Pancreas (tissue), 10 donors: ENCODE measurements around the gene SFMBT2. TPM values are rescaled to one million over a fixed set of nuclear protein-coding genes. Genes with fewer than 3 reads are reported as not detected.

ENCODE experiments used
- ATAC-seq, 4 donors: fragments of 200-7000 bp; cut with Tn5 transposase; one replicate each; pipeline versions ENCODE4 v1.8.0 to v1.9.1; 2020; ENCODE audit warnings: mild to moderate bottlenecking in 4 of 4, moderate library complexity in 4 of 4
- DNase-seq, 6 donors: peaks; one replicate each; pipeline ENCODE4 v3.0.0-alpha.2; 2020
- FAIRE-seq: peaks from 2 replicates; lab custom pipeline; 2012; peaks lifted over from hg19 to GRCh38; lab: Jason Lieb, UNC
- H3K27ac ChIP-seq, 4 donors: fragments of 200-600 bp; sonication (generic); 1 replicate in 3 of 4; 2 replicates in 1 of 4; pipeline versions ENCODE4 v1.5.0 to v1.8.0; 2020
- H3K27me3 ChIP-seq, 4 donors: fragments of 200-600 bp; one replicate each; pipeline ENCODE4 v1.8.0; 2021
- H3K36me3 ChIP-seq, 3 donors: fragments of 200-600 bp; sonication (generic) in 1 of 3; one replicate each; pipeline versions ENCODE4 v1.5.0 to v1.8.0; 2020 to 2021
- H3K4me1 ChIP-seq, 3 donors: fragments of 200-600 bp; one replicate each; pipeline ENCODE4 v1.8.0; 2021
- H3K4me3 ChIP-seq, 4 donors: fragments of 200-600 bp; sonication (generic) in 2 of 4; one replicate each; pipeline versions ENCODE4 v1.5.0 to v1.8.0; 2020 to 2021
- H3K9me3 ChIP-seq, 4 donors: fragments of 200-600 bp; one replicate each; pipeline ENCODE4 v1.8.0; 2021
- WGBS, 2 donors: extraction: QIAGEN DNeasy Blood & Tissue Kit; methylation state at CpG; one replicate each; pipeline ENCODE4 v1.1.7; 2013; 5-methylcytosine and 5-hydroxymethylcytosine counted together
- intact Hi-C, 3 donors: fragments of 100-400 bp; cut with DNase I; formaldehyde crosslinking; loops; one replicate each; pipeline versions ENCODE4 v1.11.1 to v1.14.2; 2022
- polyA plus RNA-seq, 2 donors: library from polyadenylated mRNA; stranded (reverse); fragments of 200-250 nt; gene quantifications; one replicate each; pipeline ENCODE4 v1.2.3, GENCODE V29; 2013
- total RNA-seq, 6 donors: library from RNA; stranded (reverse); fragmentation: NEBNext Ultra II Directional in 4 of 6; extraction: Animal tissue kit (Norgen Biotek cat#: 25700) in 4 of 6; gene quantifications; one replicate each; pipeline versions ENCODE4 v1.2.1 to v1.2.4, GENCODE V29; 2021 to 2023
- TF ChIP-seq, protein P1 (sequence below), 4 donors: fragments of 200-600 bp; sonication (generic) in 3 of 4; IDR thresholded peaks; one replicate each; pipeline versions ENCODE4 v1.5.0 to v1.8.0; 2021; ENCODE audit warnings: antibody characterized with exemption in 4 of 4
- donor health status: healthy with polysubstance abuse.
- donor health status: DM: no; HTN: no; CAD: no; lungs with moderate emphysema.
- donor health status: DM: no; HTN: no; CAD: no.
- donor health status: control.
- donor health status: control.
- donor health status: Bipolar disorder and iron deficiency.
- donor health status: DM: yes; HTN: yes; CAD: no.
- donor health status: DM: no; HTN: no; CAD: no.
- donor health status: DM: no; HTN: no; CAD: no.
- donor health status: DM: yes; HTN: yes; CAD: no.

The SFMBT2 gene
- total and polyA plus RNA-seq, 8 donors = 0.65 to 9.4 (median 1.9) TPM

DNA sequence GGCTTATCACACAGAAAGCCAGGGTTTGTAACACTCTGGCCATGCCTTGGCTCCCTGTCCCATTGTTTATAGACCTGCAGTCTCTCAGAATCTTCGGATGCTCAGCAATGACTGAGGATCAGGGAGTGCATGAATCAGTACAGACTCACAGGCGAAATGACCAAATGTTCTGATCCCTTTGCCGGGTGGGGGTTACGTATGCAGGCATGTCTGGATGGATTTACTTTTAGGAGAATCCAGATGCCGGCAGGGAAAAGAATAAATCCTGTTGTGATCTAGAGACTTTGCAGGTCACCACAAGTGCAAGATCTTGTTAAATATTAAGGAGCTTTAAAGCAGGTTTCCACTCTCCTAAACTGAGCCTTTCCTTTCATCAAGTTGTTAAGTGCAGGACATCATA, 149.5 kb downstream of the SFMBT2 start:
- H3K27ac ChIP-seq = no peak overlapping the region
- no peaks in the 10 kb centered on the region for H3K27me3 ChIP-seq
- H3K9me3 ChIP-seq = no peaks in the 10 kb centered on the region
- H3K4me1 ChIP-seq = peaks cover 0 to 3% (median 0%) of the 10 kb centered on the region in 3 donors
- TF ChIP-seq, protein P1, sequence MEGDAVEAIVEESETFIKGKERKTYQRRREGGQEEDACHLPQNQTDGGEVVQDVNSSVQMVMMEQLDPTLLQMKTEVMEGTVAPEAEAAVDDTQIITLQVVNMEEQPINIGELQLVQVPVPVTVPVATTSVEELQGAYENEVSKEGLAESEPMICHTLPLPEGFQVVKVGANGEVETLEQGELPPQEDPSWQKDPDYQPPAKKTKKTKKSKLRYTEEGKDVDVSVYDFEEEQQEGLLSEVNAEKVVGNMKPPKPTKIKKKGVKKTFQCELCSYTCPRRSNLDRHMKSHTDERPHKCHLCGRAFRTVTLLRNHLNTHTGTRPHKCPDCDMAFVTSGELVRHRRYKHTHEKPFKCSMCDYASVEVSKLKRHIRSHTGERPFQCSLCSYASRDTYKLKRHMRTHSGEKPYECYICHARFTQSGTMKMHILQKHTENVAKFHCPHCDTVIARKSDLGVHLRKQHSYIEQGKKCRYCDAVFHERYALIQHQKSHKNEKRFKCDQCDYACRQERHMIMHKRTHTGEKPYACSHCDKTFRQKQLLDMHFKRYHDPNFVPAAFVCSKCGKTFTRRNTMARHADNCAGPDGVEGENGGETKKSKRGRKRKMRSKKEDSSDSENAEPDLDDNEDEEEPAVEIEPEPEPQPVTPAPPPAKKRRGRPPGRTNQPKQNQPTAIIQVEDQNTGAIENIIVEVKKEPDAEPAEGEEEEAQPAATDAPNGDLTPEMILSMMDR (IDR thresholded peaks at IDR 0.05) = no peak
- FAIRE-seq (no peak), DNase-seq (no peak), ATAC-seq (no peak)
- WGBS, 2 donors = 81 to 95% methylated on average over 5 of the region's 5 CpGs
- H3K36me3 ChIP-seq = no peaks in the 10 kb centered on the region
- H3K4me3 ChIP-seq = no peak overlapping the region
- intact Hi-C loops = loop anchor here in 2 of 3 donors (10.0 kb wide), 2 partner anchors 143 to 153 kb away; partner anchors contain the start of gene SFMBT2 (in 1 of the 2)

DNA sequence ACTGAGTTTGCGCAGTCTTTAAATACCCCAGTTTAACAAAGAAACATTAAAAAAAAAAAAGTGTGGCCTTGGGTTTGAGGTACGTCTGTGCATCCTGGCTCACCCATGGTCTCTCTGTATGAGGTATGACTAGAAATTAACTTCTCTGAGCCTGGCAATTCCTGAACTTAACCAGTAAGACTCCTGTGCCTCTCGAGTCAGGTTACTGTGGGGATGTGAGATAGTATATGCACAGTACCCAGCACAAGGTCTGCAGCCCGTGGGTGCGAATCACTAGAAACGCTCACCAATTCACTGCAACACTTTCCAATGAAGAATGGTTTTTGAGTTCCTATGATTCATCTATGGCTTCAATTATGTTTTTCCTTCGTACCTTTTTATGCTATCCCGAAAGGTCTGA, 149.9 kb downstream of the SFMBT2 start:
- FAIRE-seq (no peak), ATAC-seq (no peak), DNase-seq (no peak)
- H3K4me1 ChIP-seq = peaks cover 0 to 3% (median 0%) of the 10 kb centered on the region in 3 donors
- no peak overlapping the region for H3K4me3 ChIP-seq
- no peaks in the 10 kb centered on the region for H3K27me3 ChIP-seq
- no peaks in the 10 kb centered on the region for H3K36me3 ChIP-seq
- TF ChIP-seq, protein P1 (IDR thresholded peaks at IDR 0.05) = no peak
- no peak overlapping the region for H3K27ac ChIP-seq
- H3K9me3 ChIP-seq = no peaks in the 10 kb centered on the region
- intact Hi-C loops = loop anchor here in 2 of 3 donors (10.0 kb wide), 2 partner anchors 144 to 154 kb away; partner anchors contain the start of gene SFMBT2 (in 1 of the 2)
- WGBS, 2 donors = 76 to 88% methylated on average over 8 of the region's 8 CpGs

DNA sequence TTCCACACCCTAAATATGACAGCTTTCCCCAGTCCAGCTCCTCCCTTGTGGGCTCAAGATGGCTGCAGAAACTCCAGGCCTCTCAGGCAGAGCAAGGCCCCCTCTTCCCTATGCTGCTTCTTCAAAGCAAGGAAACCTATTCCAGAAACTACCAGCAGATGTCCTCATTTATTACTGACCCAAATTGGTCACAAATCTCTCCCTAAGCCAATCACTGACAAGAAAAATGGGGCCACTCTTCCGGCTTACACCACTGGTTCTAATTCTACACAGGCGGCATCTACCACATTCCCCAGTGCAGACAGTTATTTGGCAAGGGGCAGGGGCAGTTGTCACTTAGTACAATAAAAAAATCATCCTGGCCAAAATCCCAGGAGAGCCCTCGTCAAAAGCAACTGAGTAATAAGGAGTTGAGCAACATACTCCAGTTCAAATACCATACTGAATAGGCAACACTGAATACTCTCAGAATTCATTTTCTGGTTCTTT, 150.4 kb downstream of the SFMBT2 start:
- WGBS, 2 donors = 15 to 19% methylated on average over 3 of the region's 3 CpGs
- Histone ChIP-seq H3K36me3 (no peaks in the 10 kb centered on the region), H3K27ac (no peak overlapping the region), H3K4me1 (peaks cover 0 to 3% (median 0%) of the 10 kb centered on the region in 3 donors), H3K9me3 (no peaks in the 10 kb centered on the region), H3K4me3 (no peak overlapping the region), H3K27me3 (no peaks in the 10 kb centered on the region)
- TF ChIP-seq, protein P1 (IDR thresholded peaks at IDR 0.05) = peak; percentile 22 to 55 (median 40)
- peak in 3 of 6 donors; percentile 32 to 73 (median 55) for DNase-seq
- peak; percentile 87 to 95 (median 88) for ATAC-seq
- intact Hi-C loops = loop anchor here in 2 of 3 donors (10.0 kb wide), 2 partner anchors 144 to 154 kb away; partner anchors contain the start of gene SFMBT2 (in 1 of the 2)
- FAIRE-seq = peak; percentile 20

DNA sequence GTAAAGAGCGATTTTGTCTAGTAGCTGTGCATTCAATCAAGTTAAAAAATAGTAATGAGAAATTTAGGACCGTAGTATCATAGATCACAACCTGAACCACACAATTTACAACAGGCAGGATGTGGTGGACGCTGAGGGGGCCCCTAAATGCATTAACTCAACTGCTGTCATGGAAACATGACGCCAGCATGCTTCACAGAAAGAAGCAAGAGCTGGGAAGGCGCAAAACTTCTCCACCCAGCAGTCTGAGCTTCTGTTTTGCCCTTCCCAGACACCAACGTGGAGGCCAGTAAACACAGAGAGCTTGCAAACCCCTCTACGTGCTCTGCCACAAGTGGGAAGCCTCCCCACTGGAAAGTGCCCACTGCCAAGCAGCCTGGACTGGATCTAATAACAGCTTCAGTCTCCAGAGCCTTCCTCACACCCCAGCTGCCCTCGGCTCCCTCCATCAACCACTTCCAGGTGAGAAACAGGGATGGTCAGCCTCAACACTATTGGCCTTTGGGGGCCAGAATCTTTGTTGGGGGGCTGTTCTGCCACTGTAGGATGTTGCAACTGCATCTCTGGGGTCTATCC, 151.8 kb downstream of the SFMBT2 start:
- H3K27ac ChIP-seq = no peak overlapping the region
- intact Hi-C loops = no loop called here
- H3K36me3 ChIP-seq = no peaks in the 10 kb centered on the region
- peaks cover 0 to 3% (median 0%) of the 10 kb centered on the region in 3 donors for H3K4me1 ChIP-seq
- H3K9me3 ChIP-seq = no peaks in the 10 kb centered on the region
- no peak for ATAC-seq
- TF ChIP-seq, protein P1 (IDR thresholded peaks at IDR 0.05) = no peak
- FAIRE-seq = no peak
- no peak for DNase-seq
- no peaks in the 10 kb centered on the region for H3K27me3 ChIP-seq
- H3K4me3 ChIP-seq = no peak overlapping the region
- 54 to 69% methylated on average over 8 of the region's 8 CpGs for WGBS, 2 donors

DNA sequence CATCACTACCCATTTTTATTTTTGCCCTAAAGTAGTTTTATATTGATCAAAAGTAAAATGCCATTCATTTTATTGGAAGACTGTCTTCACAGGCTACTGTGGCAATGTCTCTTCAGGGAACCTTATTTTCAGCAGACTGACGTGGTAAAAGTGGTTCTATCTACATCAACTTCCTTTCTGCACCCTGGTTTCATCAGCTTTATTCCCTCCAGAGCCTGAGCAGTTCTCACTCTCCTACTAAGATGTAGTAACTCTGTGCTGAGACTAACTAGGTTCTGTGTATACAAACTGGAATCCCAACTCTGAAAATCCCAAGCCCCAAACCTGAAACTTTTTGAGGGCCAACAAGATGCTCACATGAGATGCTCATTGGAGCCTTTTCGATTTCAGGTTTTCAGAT, 155.3 kb downstream of the SFMBT2 start:
- Histone ChIP-seq H3K27me3 (no peaks in the 10 kb centered on the region), H3K4me3 (no peak overlapping the region), H3K36me3 (no peaks in the 10 kb centered on the region), H3K27ac (no peak overlapping the region), H3K4me1 (peaks cover 0 to 3% (median 0%) of the 10 kb centered on the region in 3 donors), H3K9me3 (no peaks in the 10 kb centered on the region)
- WGBS, 2 donors = 41 to 60% methylated on average over 2 of the region's 2 CpGs
- no peak for FAIRE-seq
- intact Hi-C loops = no loop called here
- no peak for ATAC-seq
- no peak for DNase-seq
- TF ChIP-seq, protein P1 (IDR thresholded peaks at IDR 0.05) = no peak
